Stimulated activated CD4-positive, alpha-beta T cell treated with anti-CD3 and anti-CD28 coated beads, TNF-alpha, amount 100 ng/mL, for 4 hours (primary cell): Measurements from ENCODE around the gene SASH1.
"Not testable (repeated sequence)": the region's sequence is repeated elsewhere in the genome, so short reads cannot be mapped to it uniquely, and the experiment has no call there.

Experiments used
- DNase-seq, 3 experiments: peaks; one replicate each; pipeline ENCODE4 v3.0.0-alpha.2; 2020; ENCODE audit warnings: low read depth in 3 of 3

SASH1 gene

DNA sequence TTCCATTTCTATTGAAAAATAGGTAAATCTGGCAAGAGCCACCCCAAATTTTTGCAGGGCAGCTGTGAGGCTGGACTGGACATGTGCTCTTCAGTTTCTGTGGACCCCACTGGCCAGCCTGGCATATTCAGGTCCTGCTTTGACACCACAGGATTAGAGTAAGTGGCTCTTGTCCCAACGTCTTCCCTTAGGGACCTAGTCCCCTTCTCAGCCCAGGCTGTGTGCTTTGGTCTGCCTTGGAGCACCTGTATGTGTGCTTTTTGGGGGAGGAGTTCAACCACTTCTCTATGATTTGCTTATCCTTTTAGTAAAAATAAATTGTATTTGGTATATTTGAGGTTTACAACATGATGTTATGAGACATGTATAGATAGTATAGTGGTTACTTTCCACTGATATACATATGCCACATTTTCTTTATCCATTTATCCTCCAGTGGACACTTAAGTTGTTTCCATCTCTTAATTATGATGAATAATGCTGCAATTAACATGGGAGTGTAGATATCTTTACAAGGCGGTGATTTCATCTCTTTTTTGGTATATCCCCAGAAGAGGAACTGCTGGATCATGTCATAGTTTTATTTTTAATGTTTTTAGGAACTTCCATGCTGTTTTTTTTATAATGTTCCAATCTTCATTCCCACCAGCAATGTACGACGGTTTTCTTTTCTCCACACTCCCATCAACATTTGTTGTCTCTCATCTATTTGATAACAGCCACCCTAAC is 236.4 kb downstream of the SASH1 start:
- no peak for DNase-seq

- DNase-seq = no peak
These were observed 237.8 kb downstream of the SASH1 start for GRCh38 chr6:148580442-148580841.

GRCh38 chr6:148583631-148584030 is 241.0 kb downstream of the SASH1 start:
- DNase-seq = no peak

DNA sequence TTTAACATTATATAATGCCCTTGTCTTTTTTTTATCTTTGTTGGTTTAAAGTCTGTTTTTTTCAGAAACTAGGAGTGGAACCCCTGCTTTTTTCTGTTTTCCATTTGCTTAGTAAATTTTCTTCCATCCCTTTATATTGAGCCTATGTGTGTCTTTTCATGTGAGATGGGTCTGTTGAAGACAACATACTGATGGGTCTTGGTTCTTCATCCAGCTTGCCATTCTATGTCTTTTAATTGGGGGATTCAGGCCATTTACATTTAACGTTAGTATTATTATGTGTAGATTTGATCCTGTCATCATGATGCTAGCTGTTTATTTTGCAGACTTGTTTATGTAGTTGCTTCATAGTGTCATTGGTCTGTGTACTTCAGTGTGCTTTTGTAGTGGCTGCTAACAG is 243.0 kb downstream of the SASH1 start:
- not testable (repeated sequence) for DNase-seq

- no peak for DNase-seq
These were observed 248.2 kb downstream of the SASH1 start for GRCh38 chr6:148590883-148591282.

DNA sequence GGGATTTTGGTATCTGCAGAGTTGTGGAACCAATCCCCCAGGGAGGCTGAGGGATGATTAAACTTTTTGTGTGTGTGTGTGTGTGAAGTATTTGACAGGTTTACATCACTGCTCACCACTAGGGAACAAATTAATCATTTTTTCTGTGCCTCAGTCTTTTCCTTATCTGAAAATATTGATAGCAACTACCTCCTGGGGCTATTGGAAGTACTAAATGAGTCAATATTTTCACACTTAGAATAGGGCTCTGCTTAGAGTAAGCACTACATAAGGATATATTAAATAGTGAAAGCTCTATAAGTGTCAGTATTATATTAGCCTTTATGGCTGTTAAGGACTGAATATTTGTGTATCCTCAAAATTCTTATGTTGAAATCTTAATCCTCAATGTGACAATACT is 249.0 kb downstream of the SASH1 start:
- no peak for DNase-seq

- DNase-seq = no peak
These were observed 250.6 kb downstream of the SASH1 start for GRCh38 chr6:148593130-148593812.

GRCh38 chr6:148593813-148594170 is 251.2 kb downstream of the SASH1 start:
- no peak for DNase-seq

DNA sequence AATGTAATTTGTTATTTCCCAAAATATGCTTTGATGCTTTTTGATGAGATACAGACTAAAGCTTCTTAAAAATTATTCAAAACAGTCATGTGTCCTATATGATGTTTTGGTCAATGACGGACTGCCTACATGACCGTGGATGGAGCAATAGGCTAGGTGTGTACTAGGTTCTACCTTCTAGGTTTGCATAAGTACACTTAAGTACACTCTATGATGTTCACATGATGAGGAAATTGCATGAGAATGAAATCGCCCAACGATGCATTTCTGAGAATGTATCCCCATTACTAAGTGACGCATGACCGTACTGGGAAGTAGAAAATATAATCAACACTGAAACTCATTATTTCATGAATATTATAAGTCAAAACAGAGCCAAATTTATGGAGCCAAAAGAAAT is 252.9 kb downstream of the SASH1 start:
- no peak for DNase-seq

- DNase-seq = no peak
These were observed 254.3 kb downstream of the SASH1 start for GRCh38 chr6:148596891-148597455.

- DNase-seq = no peak
These were observed 256.1 kb downstream of the SASH1 start for GRCh38 chr6:148598724-148599123.

DNA sequence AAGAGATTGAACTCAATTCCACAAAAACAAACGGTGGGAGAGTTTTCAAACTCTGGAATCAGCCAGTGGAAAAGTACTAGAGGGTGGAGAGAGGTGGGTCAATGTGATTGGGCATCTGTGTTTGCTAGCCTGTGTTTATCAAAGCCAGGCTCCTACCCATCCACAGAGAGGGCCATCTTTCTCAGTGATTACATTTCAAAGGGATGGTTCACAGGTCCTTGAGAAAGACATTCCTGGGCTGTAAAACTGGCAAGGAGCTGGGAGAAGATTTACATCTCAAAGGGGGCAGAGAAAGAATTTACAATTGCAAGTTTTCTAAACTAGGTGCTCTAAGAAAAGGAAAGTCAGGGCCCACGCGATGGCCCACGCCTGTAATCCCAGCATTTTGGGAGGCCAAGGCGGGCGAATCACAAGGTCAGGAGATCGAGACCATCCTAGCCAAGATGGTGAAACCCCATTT is 257.4 kb downstream of the SASH1 start:
- no peak for DNase-seq
